ENCODE results near the gene REC8.

Gene REC8

DNA sequence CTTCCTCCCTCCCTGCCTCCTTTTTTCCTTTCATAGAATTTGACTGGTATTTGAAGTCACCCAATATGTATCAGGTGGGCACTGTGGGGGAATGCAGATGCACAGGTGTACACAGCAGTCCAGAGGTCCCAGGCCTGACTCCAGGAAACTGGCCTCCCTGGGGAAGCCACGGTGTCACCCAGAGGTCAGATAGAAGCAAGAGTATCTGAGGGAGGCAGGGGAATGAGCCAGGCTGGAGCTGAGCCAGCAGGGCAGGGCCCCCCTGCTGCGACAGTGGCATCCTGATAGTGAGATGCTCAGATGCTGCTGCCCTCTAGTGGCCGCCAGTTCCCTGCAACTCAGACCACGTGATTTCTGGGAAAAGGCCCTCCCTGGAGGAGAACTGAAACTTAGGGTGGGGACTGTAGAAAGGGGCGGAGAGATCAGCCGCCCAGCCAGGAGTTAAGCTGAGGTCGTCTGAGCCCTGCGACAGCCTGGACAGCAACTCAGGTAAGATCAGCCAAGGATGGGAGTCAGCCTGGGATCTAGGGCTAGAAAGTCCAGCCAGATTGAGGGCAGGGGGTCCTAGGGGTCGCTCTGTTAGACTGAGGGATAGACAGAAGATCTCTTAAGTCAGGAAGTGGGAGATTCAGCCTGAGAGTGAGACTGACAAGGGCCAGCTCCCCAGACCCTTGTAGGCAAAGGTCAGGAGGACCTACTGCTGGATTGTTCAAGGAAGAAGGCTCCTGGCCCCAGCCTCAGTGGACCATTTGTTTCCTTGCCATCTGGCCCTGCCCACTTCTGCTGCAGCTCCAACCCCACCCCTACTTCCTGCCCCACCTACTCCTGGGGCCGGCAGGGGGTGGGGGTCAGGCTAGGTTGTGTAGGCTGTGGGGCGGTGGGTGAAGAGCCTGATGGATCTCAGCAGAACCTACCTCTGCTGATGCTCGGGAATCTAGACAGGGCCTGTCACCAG, 10.8 kb upstream of the REC8 start, which contains the start of gene IRF9:
IRF9 (plus strand) TSS at position 416 of the 955 bp plus-strand sequence. CDS start 880 bp downstream, outside the sequence.
- TF ChIP-seq, protein P1, sequence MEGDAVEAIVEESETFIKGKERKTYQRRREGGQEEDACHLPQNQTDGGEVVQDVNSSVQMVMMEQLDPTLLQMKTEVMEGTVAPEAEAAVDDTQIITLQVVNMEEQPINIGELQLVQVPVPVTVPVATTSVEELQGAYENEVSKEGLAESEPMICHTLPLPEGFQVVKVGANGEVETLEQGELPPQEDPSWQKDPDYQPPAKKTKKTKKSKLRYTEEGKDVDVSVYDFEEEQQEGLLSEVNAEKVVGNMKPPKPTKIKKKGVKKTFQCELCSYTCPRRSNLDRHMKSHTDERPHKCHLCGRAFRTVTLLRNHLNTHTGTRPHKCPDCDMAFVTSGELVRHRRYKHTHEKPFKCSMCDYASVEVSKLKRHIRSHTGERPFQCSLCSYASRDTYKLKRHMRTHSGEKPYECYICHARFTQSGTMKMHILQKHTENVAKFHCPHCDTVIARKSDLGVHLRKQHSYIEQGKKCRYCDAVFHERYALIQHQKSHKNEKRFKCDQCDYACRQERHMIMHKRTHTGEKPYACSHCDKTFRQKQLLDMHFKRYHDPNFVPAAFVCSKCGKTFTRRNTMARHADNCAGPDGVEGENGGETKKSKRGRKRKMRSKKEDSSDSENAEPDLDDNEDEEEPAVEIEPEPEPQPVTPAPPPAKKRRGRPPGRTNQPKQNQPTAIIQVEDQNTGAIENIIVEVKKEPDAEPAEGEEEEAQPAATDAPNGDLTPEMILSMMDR (conservative IDR thresholded peaks at IDR 0.05; ENCODE audit: low read depth, low read length): peak; percentile 93
- H3K4me3 ChIP-seq (ENCODE audit: low read depth, low read length): peak within 1 kb of the TSS; percentile 89
- peak; percentile 95 for DNase-seq (ENCODE audit: low read depth)

DNA sequence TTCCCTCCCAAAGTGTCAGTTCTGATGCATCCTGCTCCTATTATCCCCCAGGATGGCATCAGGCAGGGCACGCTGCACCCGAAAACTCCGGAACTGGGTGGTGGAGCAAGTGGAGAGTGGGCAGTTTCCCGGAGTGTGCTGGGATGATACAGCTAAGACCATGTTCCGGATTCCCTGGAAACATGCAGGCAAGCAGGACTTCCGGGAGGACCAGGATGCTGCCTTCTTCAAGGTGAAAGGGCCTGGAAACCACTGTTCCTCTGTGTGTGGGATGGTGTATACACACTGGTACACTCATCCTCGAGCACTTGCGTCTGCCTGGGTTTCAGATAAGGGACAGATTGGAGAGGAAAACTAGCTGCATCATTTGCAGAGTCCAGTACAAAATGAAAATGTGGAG, 9.8 kb upstream of the REC8 start:
- TF ChIP-seq, protein P1 (conservative IDR thresholded peaks at IDR 0.05; ENCODE audit: low read depth, low read length): no peak
- DNase-seq (ENCODE audit: low read depth): peak; percentile 33
- H3K4me3 ChIP-seq (ENCODE audit: low read depth, low read length): peak overlapping the region; percentile 89

DNA sequence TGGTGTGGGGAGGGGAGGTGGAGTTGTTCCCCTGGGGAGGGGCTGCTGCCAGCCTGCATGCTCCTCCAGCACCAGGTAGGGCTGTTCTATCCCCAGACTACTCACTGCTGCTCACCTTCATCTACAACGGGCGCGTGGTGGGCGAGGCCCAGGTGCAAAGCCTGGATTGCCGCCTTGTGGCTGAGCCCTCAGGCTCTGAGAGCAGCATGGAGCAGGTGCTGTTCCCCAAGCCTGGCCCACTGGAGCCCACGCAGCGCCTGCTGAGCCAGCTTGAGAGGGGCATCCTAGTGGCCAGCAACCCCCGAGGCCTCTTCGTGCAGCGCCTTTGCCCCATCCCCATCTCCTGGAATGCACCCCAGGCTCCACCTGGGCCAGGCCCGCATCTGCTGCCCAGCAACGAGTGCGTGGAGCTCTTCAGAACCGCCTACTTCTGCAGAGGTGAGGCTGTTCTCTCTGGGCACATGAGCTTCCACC, 7.3 kb upstream of the REC8 start:
- no peak overlapping the region for H3K4me3 ChIP-seq (ENCODE audit: low read depth, low read length)
- TF ChIP-seq, protein P1 (conservative IDR thresholded peaks at IDR 0.05; ENCODE audit: low read depth, low read length): no peak
- DNase-seq (ENCODE audit: low read depth): no peak

DNA sequence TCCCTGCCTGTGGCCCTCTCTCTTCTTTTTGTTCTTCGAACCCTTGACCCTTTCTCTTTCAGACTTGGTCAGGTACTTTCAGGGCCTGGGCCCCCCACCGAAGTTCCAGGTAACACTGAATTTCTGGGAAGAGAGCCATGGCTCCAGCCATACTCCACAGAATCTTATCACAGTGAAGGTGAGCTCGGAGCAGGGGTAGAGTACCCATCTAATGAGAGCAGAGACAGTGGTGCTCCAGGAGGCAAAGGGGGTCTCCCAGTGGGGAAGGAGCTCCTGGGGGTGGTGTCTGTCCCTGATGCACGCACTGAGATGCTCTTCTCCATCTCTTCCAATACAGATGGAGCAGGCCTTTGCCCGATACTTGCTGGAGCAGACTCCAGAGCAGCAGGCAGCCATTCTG, 6.1 kb upstream of the REC8 start:
- H3K4me3 ChIP-seq (ENCODE audit: low read depth, low read length): no peak overlapping the region
- DNase-seq (ENCODE audit: low read depth): no peak
- TF ChIP-seq, protein P1 (conservative IDR thresholded peaks at IDR 0.05; ENCODE audit: low read depth, low read length): no peak

DNA sequence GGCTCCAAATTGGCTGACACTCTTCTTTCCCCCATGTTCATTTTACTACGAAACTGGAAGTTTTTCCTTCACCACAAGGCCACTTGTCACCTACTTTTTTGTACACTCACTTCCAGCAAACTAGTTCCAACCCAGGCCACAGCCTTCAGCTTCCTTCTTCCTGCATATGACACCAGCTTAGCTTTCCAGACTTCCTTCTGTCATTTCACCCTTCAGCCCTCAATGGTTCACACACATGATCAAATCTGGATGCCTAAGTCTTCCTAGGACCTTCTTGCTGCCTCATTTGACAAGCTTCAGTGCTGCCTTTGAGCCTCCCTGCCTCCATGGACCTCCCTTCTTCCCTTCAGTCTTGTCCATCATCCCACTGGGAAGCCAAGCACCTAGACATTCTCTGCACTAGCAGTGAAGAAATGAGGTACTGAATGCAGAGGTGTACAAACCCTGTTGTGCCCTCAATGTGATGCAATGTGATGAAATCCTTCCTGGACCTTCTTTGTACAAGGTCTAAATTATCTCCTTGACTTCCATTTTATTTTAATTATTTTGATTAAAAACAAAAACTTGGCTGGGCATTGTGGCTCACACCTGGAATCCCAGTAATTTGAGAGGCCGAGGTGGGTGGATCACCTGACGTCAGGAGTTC, 4.3 kb upstream of the REC8 start:
- H3K4me3 ChIP-seq (ENCODE audit: low read depth, low read length): no peak overlapping the region
- no peak for DNase-seq (ENCODE audit: low read depth)
- TF ChIP-seq, protein P1 (conservative IDR thresholded peaks at IDR 0.05; ENCODE audit: low read depth, low read length): no peak

DNA sequence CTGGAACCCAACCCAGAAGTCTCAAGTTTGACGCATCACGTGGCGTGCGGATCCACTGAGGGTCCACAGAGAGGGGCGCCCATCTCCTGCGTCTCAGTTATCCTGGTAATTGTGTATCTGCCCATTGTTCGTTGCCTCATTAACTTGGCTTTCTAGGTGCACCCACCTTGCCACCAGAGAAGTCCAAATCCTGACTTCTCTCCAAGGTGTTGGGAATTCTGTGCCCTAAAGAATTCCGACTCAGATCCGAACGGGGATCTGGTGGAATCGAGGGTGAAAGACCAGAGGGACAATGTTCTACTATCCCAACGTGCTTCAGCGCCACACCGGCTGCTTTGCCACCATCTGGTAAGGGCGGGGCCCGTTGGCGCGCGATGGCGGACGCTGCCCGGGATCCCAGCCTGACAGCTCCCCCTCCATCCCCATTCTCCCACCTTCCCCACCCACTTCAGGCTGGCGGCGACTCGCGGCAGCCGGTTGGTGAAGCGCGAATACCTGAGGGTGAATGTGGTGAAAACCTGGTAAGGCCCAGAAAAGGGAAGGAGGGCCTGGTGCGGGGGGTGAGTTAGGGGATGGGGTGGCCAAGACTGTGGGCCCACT, 481 bp downstream of the REC8 start:
- DNase-seq (ENCODE audit: low read depth): no peak
- peak overlapping the region; percentile 73 for H3K4me3 ChIP-seq (ENCODE audit: low read depth, low read length)
- TF ChIP-seq, protein P1 (conservative IDR thresholded peaks at IDR 0.05; ENCODE audit: low read depth, low read length): no peak

Measured in choroid plexus epithelial cell (primary cell).